Neuronal stem cell (in vitro differentiated cells): ENCODE results near the gene ISM1.

Experiments
- DNase-seq: peaks from one replicate; pipeline ENCODE4 v3.0.0-alpha.2; 2013; ENCODE audit warnings: low spot score
- H2AFZ ChIP-seq: one replicate; pipeline ENCODE4 v1.6.1; 2013; ENCODE audit warnings: mild to moderate bottlenecking, low read length, inconsistent platforms
- H2AK5ac ChIP-seq: 2 replicates; pipeline ENCODE4 v1.6.1; 2013; ENCODE audit warnings: low read depth, mild to moderate bottlenecking, inconsistent platforms, low read length, moderate library complexity, mixed read lengths
- H2BK120ac ChIP-seq: 2 replicates; pipeline ENCODE4 v1.6.1; 2013; ENCODE audit warnings: low read depth, mild to moderate bottlenecking, inconsistent platforms, low read length, moderate library complexity, mixed read lengths
- H2BK12ac ChIP-seq: one replicate; pipeline ENCODE4 v1.6.1; 2013; ENCODE audit warnings: low read length, inconsistent platforms
- H2BK15ac ChIP-seq: 2 replicates; pipeline ENCODE4 v1.6.1; 2013; ENCODE audit warnings: mild to moderate bottlenecking, low read length, inconsistent platforms, mixed read lengths
- H2BK5ac ChIP-seq: one replicate; pipeline ENCODE4 v1.6.1; 2013; ENCODE audit warnings: inconsistent platforms, mild to moderate bottlenecking, low read length, moderate library complexity
- H3K14ac ChIP-seq: one replicate; pipeline ENCODE4 v1.6.1; 2013; ENCODE audit warnings: low read length, inconsistent platforms
- H3K18ac ChIP-seq: 2 replicates; pipeline ENCODE4 v1.6.1; 2013; ENCODE audit warnings: low read length, inconsistent platforms
- H3K23ac ChIP-seq: 2 replicates; pipeline ENCODE4 v1.6.1; 2013; ENCODE audit warnings: low read depth, mild to moderate bottlenecking, mixed read lengths, low read length, inconsistent platforms; ENCODE audit not compliant: poor library complexity
- H3K27ac ChIP-seq: replicated peaks from 3 replicates; pipeline ENCODE4 v1.5.1; 2013; ENCODE audit warnings: low read length, inconsistent platforms
- H3K27me3 ChIP-seq, 3 experiments: 2 replicates each; pipeline ENCODE4 v1.6.1; 2013; ENCODE audit warnings: low read length in 3 of 3, mild to moderate bottlenecking in 2 of 3, inconsistent platforms in 1 of 3, low read depth in 1 of 3, mixed read lengths in 1 of 3, moderate library complexity in 1 of 3; ENCODE audit not compliant: control insufficient read depth in 3 of 3, insufficient read depth in 3 of 3
- H3K36me3 ChIP-seq, 2 donors: replicated peaks in 1 of 2; 2 replicates each; pipeline ENCODE4 v1.6.1; 2013; ENCODE audit warnings: low read length in 2 of 2; ENCODE audit not compliant: control insufficient read depth in 2 of 2, insufficient read depth in 2 of 2
- H3K4ac ChIP-seq: 2 replicates; pipeline ENCODE4 v1.6.1; 2013; ENCODE audit warnings: inconsistent platforms, mild to moderate bottlenecking, low read length, moderate library complexity
- H3K4me1 ChIP-seq, 2 donors: 1 replicate in 1 of 2; 2 replicates in 1 of 2; pipeline ENCODE4 v1.6.1; 2013; ENCODE audit warnings: low read length in 2 of 2, low read depth in 1 of 2; ENCODE audit not compliant: control insufficient read depth in 2 of 2, insufficient read depth in 1 of 2
- H3K4me2 ChIP-seq: one replicate; pipeline ENCODE4 v1.6.1; 2013; ENCODE audit warnings: mild to moderate bottlenecking, low read length, inconsistent platforms; ENCODE audit not compliant: insufficient read depth, poor library complexity, severe bottlenecking
- H3K4me3 ChIP-seq, 2 donors: 2 replicates each; pipeline ENCODE4 v1.5.1; 2013; ENCODE audit warnings: low read length in 2 of 2, mild to moderate bottlenecking in 2 of 2, inconsistent platforms in 1 of 2, moderate library complexity in 1 of 2
- H3K79me1 ChIP-seq: one replicate; pipeline ENCODE4 v1.6.1; 2013; ENCODE audit warnings: low read depth, mild to moderate bottlenecking, inconsistent platforms, low read length, moderate library complexity
- H3K9ac ChIP-seq: one replicate; pipeline ENCODE4 v1.6.1; 2013; ENCODE audit warnings: mild to moderate bottlenecking, low read depth, low read length, inconsistent platforms; ENCODE audit not compliant: poor library complexity
- H3K9me3 ChIP-seq, 2 donors: replicated peaks in 1 of 2; 2 replicates each; pipeline versions ENCODE3 to v1.6.1; 2013; ENCODE audit warnings: low read length in 2 of 2, mild to moderate bottlenecking in 2 of 2, inconsistent platforms in 1 of 2, low read depth in 1 of 2, mixed read lengths in 1 of 2, moderate library complexity in 1 of 2; ENCODE audit not compliant: control insufficient read depth in 2 of 2, insufficient read depth in 1 of 2
- H4K8ac ChIP-seq: one replicate; pipeline ENCODE4 v1.6.1; 2013; ENCODE audit warnings: low read depth, mild to moderate bottlenecking, inconsistent platforms, low read length, moderate library complexity
- H4K91ac ChIP-seq: one replicate; pipeline ENCODE4 v1.6.1; 2013; ENCODE audit warnings: low read length, low read depth, mild to moderate bottlenecking, inconsistent platforms; ENCODE audit not compliant: poor library complexity
- WGBS, 2 donors: extraction: QIAGEN DNeasy Blood & Tissue Kit; methylation state at CpG; one replicate each; pipeline ENCODE4 v1.1.7; 2013; ENCODE audit warnings: missing lambda C conversion rate in 2 of 2, mixed read lengths in 1 of 2; ENCODE audit not compliant: insufficient read length in 2 of 2, insufficient replicate concordance in 1 of 2; ENCODE audit errors: extremely low coverage in 2 of 2; 5-methylcytosine and 5-hydroxymethylcytosine counted together

Gene ISM1

DNA sequence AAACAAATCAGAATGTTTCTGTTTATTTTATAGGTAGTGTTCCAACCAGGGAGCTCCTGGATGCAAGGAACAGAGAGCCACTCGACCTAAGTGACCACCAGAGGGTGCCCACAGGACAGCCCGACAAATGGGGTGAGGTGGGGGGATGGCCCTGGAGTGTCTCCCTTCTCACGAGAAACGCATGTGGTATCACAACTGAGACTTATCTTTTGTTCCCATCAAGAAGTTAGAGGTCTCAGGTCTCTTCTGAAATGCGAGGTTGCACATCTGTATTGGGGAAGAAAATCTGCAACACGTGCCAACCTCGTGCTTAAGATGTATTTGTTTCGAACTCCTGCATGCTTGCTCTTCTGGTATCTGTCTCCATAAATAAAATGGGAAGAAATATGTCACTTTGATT is 104.0 kb downstream of the ISM1 start:
- Histone ChIP-seq H2BK5ac (no peak overlapping the region), H2AK5ac (no peak overlapping the region), H3K18ac (no peak overlapping the region), H3K4ac (no peak overlapping the region), H3K4me2 (no peak overlapping the region), H3K9me3 (no peaks in the 10 kb centered on the region), H3K27ac (no peak overlapping the region), H3K9ac (no peak overlapping the region), H2AFZ (no peak overlapping the region), H3K14ac (no peak overlapping the region), H2BK15ac (no peak overlapping the region), H4K91ac (no peak overlapping the region), H3K23ac (no peak overlapping the region), H3K4me1 (peaks cover 4% of the 10 kb centered on the region in 2 donors), H2BK120ac (no peak overlapping the region), H3K4me3 (no peak overlapping the region), H2BK12ac (no peak overlapping the region), H3K79me1 (no peaks in the 10 kb centered on the region), H3K27me3 (peaks cover 0 to 5% (median 0%) of the 10 kb centered on the region in 3 experiments), H3K36me3 (no peaks in the 10 kb centered on the region), H4K8ac (no peak overlapping the region)
- peak; percentile 18 for DNase-seq
- WGBS, 2 donors: no CpG with 5 or more reads among the region's 8 CpGs

- Histone ChIP-seq H4K91ac (no peak overlapping the region), H3K18ac (no peak overlapping the region), H3K14ac (no peak overlapping the region), H3K9ac (no peak overlapping the region), H2BK15ac (no peak overlapping the region), H3K36me3 (no peaks in the 10 kb centered on the region), H2BK120ac (no peak overlapping the region), H3K27me3 (peaks cover 0 to 5% (median 0%) of the 10 kb centered on the region in 3 experiments), H3K9me3 (no peaks in the 10 kb centered on the region), H3K4ac (no peak overlapping the region), H2AK5ac (no peak overlapping the region), H3K23ac (no peak overlapping the region), H3K4me1 (peaks cover 4% of the 10 kb centered on the region in 2 donors), H2BK12ac (no peak overlapping the region), H3K27ac (no peak overlapping the region), H2AFZ (no peak overlapping the region), H3K4me2 (no peak overlapping the region), H3K4me3 (no peak overlapping the region), H4K8ac (no peak overlapping the region), H2BK5ac (no peak overlapping the region), H3K79me1 (no peaks in the 10 kb centered on the region)
- DNase-seq: no peak
- no CpG with 5 or more reads among the region's 5 CpGs for WGBS, 2 donors
Measured at GRCh38 chr20:13325796-13326340, 104.8 kb downstream of the ISM1 start.

GRCh38 chr20:13331536-13331935 is 110.5 kb downstream of the ISM1 start:
- Histone ChIP-seq H3K9me3 (no peaks in the 10 kb centered on the region), H4K91ac (no peak overlapping the region), H2BK5ac (no peak overlapping the region), H3K27ac (no peak overlapping the region), H3K23ac (no peak overlapping the region), H2BK12ac (no peak overlapping the region), H2BK15ac (no peak overlapping the region), H3K4ac (no peak overlapping the region), H3K79me1 (no peaks in the 10 kb centered on the region), H2BK120ac (no peak overlapping the region), H3K4me3 (no peak overlapping the region), H3K14ac (no peak overlapping the region), H3K27me3 (no peaks in the 10 kb centered on the region), H3K18ac (no peak overlapping the region), H3K36me3 (no peaks in the 10 kb centered on the region), H3K4me2 (no peak overlapping the region), H2AK5ac (no peak overlapping the region), H4K8ac (no peak overlapping the region), H2AFZ (no peak overlapping the region), H3K4me1 (no peaks in the 10 kb centered on the region), H3K9ac (no peak overlapping the region)
- no peak for DNase-seq
- WGBS, 2 donors: no CpG with 5 or more reads among the region's 1 CpG

DNA sequence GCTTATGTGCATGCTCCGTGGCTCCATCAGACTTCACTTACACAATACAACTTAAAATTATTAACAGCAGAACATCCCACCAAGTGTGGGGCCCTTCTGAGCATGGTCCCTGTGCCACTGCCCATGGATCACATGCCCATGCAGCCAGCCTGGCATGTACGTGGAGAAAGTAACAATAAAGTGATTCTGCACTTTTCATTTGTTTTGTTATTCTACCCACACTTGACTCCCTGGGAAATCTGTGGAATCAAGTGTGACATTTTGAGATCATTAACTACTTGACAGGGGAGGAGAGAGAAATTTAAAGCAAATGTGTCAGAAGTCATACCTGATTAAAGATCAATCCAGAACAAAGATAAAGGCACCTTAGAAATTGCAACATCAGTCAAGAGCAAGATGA is 112.0 kb downstream of the ISM1 start:
- H3K4me1 ChIP-seq: no peaks in the 10 kb centered on the region
- H3K9ac ChIP-seq: no peak overlapping the region
- no peak overlapping the region for H2AFZ ChIP-seq
- no peaks in the 10 kb centered on the region for H3K27me3 ChIP-seq
- WGBS, 2 donors: no CpG with 5 or more reads among the region's 2 CpGs
- no peaks in the 10 kb centered on the region for H3K9me3 ChIP-seq
- no peak overlapping the region for H3K4me3 ChIP-seq
- H3K14ac ChIP-seq: no peak overlapping the region
- no peak overlapping the region for H3K27ac ChIP-seq
- no peak overlapping the region for H2BK120ac ChIP-seq
- no peak for DNase-seq
- H3K18ac ChIP-seq: no peak overlapping the region
- H2BK12ac ChIP-seq: no peak overlapping the region
- no peaks in the 10 kb centered on the region for H3K79me1 ChIP-seq
- no peak overlapping the region for H3K4ac ChIP-seq
- no peak overlapping the region for H2AK5ac ChIP-seq
- no peak overlapping the region for H4K91ac ChIP-seq
- H2BK15ac ChIP-seq: no peak overlapping the region
- H4K8ac ChIP-seq: no peak overlapping the region
- no peak overlapping the region for H2BK5ac ChIP-seq
- H3K4me2 ChIP-seq: no peak overlapping the region
- no peak overlapping the region for H3K23ac ChIP-seq
- H3K36me3 ChIP-seq: no peaks in the 10 kb centered on the region
